ENCODE measurements around the gene TAGLN3.

TAGLN3 gene

GRCh38 chr3:111998636-111999483 lies at the start of gene TAGLN3:
TAGLN3 (plus strand) TSS chr3:111998922; CDS start chr3:111999423, 501 bp downstream.
- no peak for DNase-seq

- no peak for DNase-seq
These were observed 49.0 kb upstream of the TAGLN3 start for GRCh38 chr3:111949712-111950111.

GRCh38 chr3:111951032-111951431 lies 47.7 kb upstream of the TAGLN3 start:
- DNase-seq, result no peak

- DNase-seq, result no peak
These were observed 46.6 kb upstream of the TAGLN3 start for GRCh38 chr3:111952086-111952485.

- no peak for DNase-seq
These were observed 45.8 kb upstream of the TAGLN3 start for GRCh38 chr3:111952866-111953450.

GRCh38 chr3:111954228-111954990 lies 44.3 kb upstream of the TAGLN3 start:
- peak; percentile 79 for DNase-seq

GRCh38 chr3:111955876-111956275 lies 42.8 kb upstream of the TAGLN3 start:
- no peak for DNase-seq

GRCh38 chr3:111956449-111956848 lies 42.3 kb upstream of the TAGLN3 start:
- no peak for DNase-seq

GRCh38 chr3:111956995-111957734 lies 41.6 kb upstream of the TAGLN3 start:
- no peak for DNase-seq

- DNase-seq, result peak; percentile 32
These were observed 37.1 kb upstream of the TAGLN3 start for GRCh38 chr3:111961461-111962164.

- DNase-seq, result peak; percentile 70
These were observed 35.3 kb upstream of the TAGLN3 start for GRCh38 chr3:111963424-111963823.

GRCh38 chr3:111965484-111965883 lies 33.2 kb upstream of the TAGLN3 start:
- no peak for DNase-seq

GRCh38 chr3:111967068-111967467 lies 31.7 kb upstream of the TAGLN3 start:
- no peak for DNase-seq

GRCh38 chr3:111967651-111968274 lies 31.0 kb upstream of the TAGLN3 start:
- peak; percentile 74 for DNase-seq

- DNase-seq, result no peak
These were observed 30.2 kb upstream of the TAGLN3 start for GRCh38 chr3:111968319-111969054.

GRCh38 chr3:111970376-111970775 lies 28.3 kb upstream of the TAGLN3 start:
- no peak for DNase-seq

- DNase-seq, result no peak
These were observed 27.1 kb upstream of the TAGLN3 start for GRCh38 chr3:111971533-111972130.

- DNase-seq, result no peak
These were observed 25.8 kb upstream of the TAGLN3 start for GRCh38 chr3:111972891-111973290.

- DNase-seq, result no peak
These were observed 23.6 kb upstream of the TAGLN3 start for GRCh38 chr3:111975131-111975530.

- DNase-seq, result no peak
These were observed 22.5 kb upstream of the TAGLN3 start for GRCh38 chr3:111976254-111976653.
